Thyroid gland (tissue), 4 donors: ENCODE results near the gene MED27. TPM values are rescaled to one million over a fixed set of nuclear protein-coding genes. Genes with fewer than 3 reads are reported as not detected.
"Not testable (repeated sequence)": the region's sequence is repeated elsewhere in the genome, so short reads cannot be mapped to it uniquely, and the experiment has no call there.

Source experiments
- DNase-seq, 2 donors: peaks; one replicate each; pipeline ENCODE4 v3.0.0-alpha.2; 2019
- H3K27ac ChIP-seq, 3 donors: fragments of 200-600 bp; sonication (generic); 1 replicate in 2 of 3; 2 replicates in 1 of 3; pipeline ENCODE4 v1.5.1; 2016 to 2019; ENCODE audit warnings: mild to moderate bottlenecking in 1 of 3, moderate library complexity in 1 of 3
- H3K27me3 ChIP-seq: fragments of 200-600 bp; sonication (generic); one replicate; pipeline ENCODE4 v1.5.1; 2019
- H3K36me3 ChIP-seq, 2 donors: fragments of 200-600 bp; sonication (generic); one replicate each; pipeline ENCODE4 v1.5.1; 2016 to 2019
- H3K4me1 ChIP-seq, 2 donors: fragments of 200-600 bp; sonication (generic); one replicate each; pipeline ENCODE4 v1.5.1; 2017 to 2019
- H3K4me3 ChIP-seq, 3 donors: fragments of 200-600 bp; sonication (generic); replicated peaks in 1 of 3; 1 replicate in 2 of 3; 2 replicates in 1 of 3; pipeline ENCODE4 v1.5.1; 2016; ENCODE audit warnings: mild to moderate bottlenecking in 1 of 3
- H3K9me3 ChIP-seq: fragments of 200-600 bp; sonication (generic); one replicate; pipeline ENCODE4 v1.5.1; 2017
- CTCF ChIP-seq, 6 experiments: fragments of 200-600 bp in 3 of 6; fragments of 450-650 bp in 3 of 6; sonication (generic) in 3 of 6; IDR thresholded peaks; one replicate each; pipeline ENCODE4 v1.5.1; 2016 to 2019; ENCODE audit warnings: antibody characterized with exemption in 6 of 6, mild to moderate bottlenecking in 2 of 6, inconsistent platforms in 1 of 6, moderate library complexity in 1 of 6
- POLR2A ChIP-seq, 2 donors: fragments of 450-650 bp; IDR thresholded peaks; one replicate each; pipeline ENCODE4 v1.6.1; 2017; ENCODE audit warnings: antibody characterized with exemption in 2 of 2, mild to moderate bottlenecking in 2 of 2, moderate library complexity in 1 of 2
- WGBS, 2 donors: methylation state at CpG; one replicate each; pipeline ENCODE4 v1.1.5; 2017; 5-methylcytosine and 5-hydroxymethylcytosine counted together
- intact Hi-C: fragments of 100-400 bp; cut with DNase I; formaldehyde crosslinking; loops from one replicate; pipeline ENCODE4 v1.15.1; 2023
- total RNA-seq, 4 donors: library from RNA; depleted of rRNA; stranded (reverse); fragments of >200 nt; gene quantifications; one replicate each; pipeline ENCODE4 v1.2.3, GENCODE V29; 2016

MED27 gene
- total RNA-seq, 4 donors from 2014 or later = 15.3 to 19.5 (median 16.7) TPM

- Histone ChIP-seq H3K36me3 (no peaks in the 10 kb centered on the region), H3K4me1 (no peaks in the 10 kb centered on the region), H3K27me3 (no peaks in the 10 kb centered on the region), H3K27ac (no peak overlapping the region), H3K9me3 (no peaks in the 10 kb centered on the region), H3K4me3 (no peak overlapping the region)
- intact Hi-C loops = no loop called here
- TF ChIP-seq POLR2A (IDR thresholded peaks at IDR 0.05) (no peak), CTCF (IDR thresholded peaks at IDR 0.05) (no peak)
- no peak for DNase-seq
- WGBS, 2 donors = 94 to 98% methylated on average over 4 of the region's 4 CpGs
Measured at GRCh38 chr9:132062806-132063205, 16.9 kb downstream of the MED27 start.

GRCh38 chr9:132061526-132061925 lies 18.1 kb downstream of the MED27 start:
- WGBS, 2 donors = 78 to 80% methylated on average over 3 of the region's 3 CpGs
- no peak for TF ChIP-seq CTCF (IDR thresholded peaks at IDR 0.05)
- no peak for TF ChIP-seq POLR2A (IDR thresholded peaks at IDR 0.05)
- Histone ChIP-seq H3K27me3 (no peaks in the 10 kb centered on the region), H3K4me1 (no peaks in the 10 kb centered on the region), H3K36me3 (no peaks in the 10 kb centered on the region), H3K9me3 (no peaks in the 10 kb centered on the region), H3K4me3 (no peak overlapping the region), H3K27ac (no peak overlapping the region)
- intact Hi-C loops = no loop called here
- DNase-seq = no peak

- H3K9me3 ChIP-seq = no peaks in the 10 kb centered on the region
- WGBS, 2 donors = 92 to 94% methylated on average over 8 of the region's 8 CpGs
- no peaks in the 10 kb centered on the region for H3K27me3 ChIP-seq
- H3K4me1 ChIP-seq = no peaks in the 10 kb centered on the region
- no peak overlapping the region for H3K27ac ChIP-seq
- no peaks in the 10 kb centered on the region for H3K36me3 ChIP-seq
- TF ChIP-seq CTCF (IDR thresholded peaks at IDR 0.05) (no peak), POLR2A (IDR thresholded peaks at IDR 0.05) (no peak)
- no peak for DNase-seq
- H3K4me3 ChIP-seq = no peak overlapping the region
- intact Hi-C loops = no loop called here
Measured at GRCh38 chr9:132059361-132059760, 20.3 kb downstream of the MED27 start.

GRCh38 chr9:132058226-132058625 lies 21.4 kb downstream of the MED27 start:
- H3K4me3 ChIP-seq, H3K27ac ChIP-seq, H3K9me3 ChIP-seq, intact Hi-C loops, H3K27me3 ChIP-seq, H3K4me1 ChIP-seq, DNase-seq, H3K36me3 ChIP-seq: not testable (repeated sequence)
- 79 to 91% methylated on average over 6 of the region's 6 CpGs for WGBS, 2 donors

GRCh38 chr9:132056717-132057560 lies 22.7 kb downstream of the MED27 start:
- no peaks in the 10 kb centered on the region for H3K36me3 ChIP-seq
- H3K4me1 ChIP-seq = no peaks in the 10 kb centered on the region
- intact Hi-C loops = no loop called here
- DNase-seq = no peak
- TF ChIP-seq CTCF (IDR thresholded peaks at IDR 0.05) = no peak
- no peak for TF ChIP-seq POLR2A (IDR thresholded peaks at IDR 0.05)
- H3K27ac ChIP-seq = no peak overlapping the region
- no peaks in the 10 kb centered on the region for H3K27me3 ChIP-seq
- H3K9me3 ChIP-seq = no peaks in the 10 kb centered on the region
- H3K4me3 ChIP-seq = no peak overlapping the region
- 86 to 91% methylated on average over 10 to 11 of the region's 11 CpGs for WGBS, 2 donors
